DND-41 (cell line): Measurements from ENCODE around the gene PIK3AP1.

ENCODE experiments used
- EZH2 ChIP-seq: IDR thresholded peaks from 3 replicates; pipeline ENCODE4 v1.6.1; 2012; ENCODE audit warnings: borderline replicate concordance, low read depth, mild to moderate bottlenecking, moderate library complexity, low read length, inconsistent platforms; ENCODE audit not compliant: severe bottlenecking
- TF ChIP-seq, protein P1 (sequence below): IDR thresholded peaks from 2 replicates; pipeline ENCODE4 v1.5.1; 2012; ENCODE audit warnings: borderline replicate concordance, low read length, moderate library complexity, mild to moderate bottlenecking; ENCODE audit not compliant: poor library complexity, severe bottlenecking; ENCODE audit errors: extremely low read depth

DNA sequence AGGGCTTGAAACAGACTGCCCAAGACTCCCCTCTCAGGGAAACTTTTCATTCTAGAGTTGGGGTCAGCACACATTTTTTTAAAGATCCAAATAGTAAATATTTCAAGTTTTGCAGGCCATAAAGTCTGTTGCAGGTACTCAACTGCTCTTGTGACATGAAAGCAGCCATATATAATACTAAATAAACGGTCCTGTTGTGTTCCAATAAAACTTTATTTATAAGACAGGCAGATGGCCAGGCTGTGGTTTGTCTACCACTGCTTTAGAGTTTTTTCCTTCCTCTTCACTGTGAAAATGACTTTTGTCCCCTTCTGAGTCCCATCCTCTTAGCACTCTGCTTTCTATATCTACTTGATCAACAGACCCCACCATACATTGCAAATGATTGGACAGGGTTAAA is 93.0 kb downstream of the PIK3AP1 start:
- TF ChIP-seq, protein P1, sequence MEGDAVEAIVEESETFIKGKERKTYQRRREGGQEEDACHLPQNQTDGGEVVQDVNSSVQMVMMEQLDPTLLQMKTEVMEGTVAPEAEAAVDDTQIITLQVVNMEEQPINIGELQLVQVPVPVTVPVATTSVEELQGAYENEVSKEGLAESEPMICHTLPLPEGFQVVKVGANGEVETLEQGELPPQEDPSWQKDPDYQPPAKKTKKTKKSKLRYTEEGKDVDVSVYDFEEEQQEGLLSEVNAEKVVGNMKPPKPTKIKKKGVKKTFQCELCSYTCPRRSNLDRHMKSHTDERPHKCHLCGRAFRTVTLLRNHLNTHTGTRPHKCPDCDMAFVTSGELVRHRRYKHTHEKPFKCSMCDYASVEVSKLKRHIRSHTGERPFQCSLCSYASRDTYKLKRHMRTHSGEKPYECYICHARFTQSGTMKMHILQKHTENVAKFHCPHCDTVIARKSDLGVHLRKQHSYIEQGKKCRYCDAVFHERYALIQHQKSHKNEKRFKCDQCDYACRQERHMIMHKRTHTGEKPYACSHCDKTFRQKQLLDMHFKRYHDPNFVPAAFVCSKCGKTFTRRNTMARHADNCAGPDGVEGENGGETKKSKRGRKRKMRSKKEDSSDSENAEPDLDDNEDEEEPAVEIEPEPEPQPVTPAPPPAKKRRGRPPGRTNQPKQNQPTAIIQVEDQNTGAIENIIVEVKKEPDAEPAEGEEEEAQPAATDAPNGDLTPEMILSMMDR: no peak
- no peak for TF ChIP-seq EZH2
